K562 (cell line): Measurements from ENCODE around the gene TOR1B. TPM values are rescaled to one million over a fixed set of nuclear protein-coding genes. Genes with fewer than 3 reads are reported as not detected.

Source experiments
- ELK1 ChIP-seq: sonication (generic); formaldehyde crosslinking; IDR thresholded peaks from 2 replicates; pipeline ENCODE4 v1.8.1; 2022; ENCODE audit warnings: missing genetic modification reagents
- FOXA3 ChIP-seq, 2 experiments: fragments of 450-650 bp in 1 of 2; sonication (generic) in 1 of 2; formaldehyde crosslinking; IDR thresholded peaks in 1 of 2; conservative IDR thresholded peaks in 1 of 2; 2 replicates each; pipeline versions ENCODE4 v1.4.0 to v1.8.0; 2020 to 2022; ENCODE audit warnings: mild to moderate bottlenecking in 2 of 2, missing genetic modification reagents in 1 of 2
- ILF3 ChIP-seq: fragments of 450-650 bp; IDR thresholded peaks from 2 replicates; pipeline ENCODE4 v1.6.1; 2018; ENCODE audit warnings: antibody characterized with exemption, mild to moderate bottlenecking, moderate library complexity, borderline replicate concordance
- MIER1 ChIP-seq: fragments of 450-650 bp; IDR thresholded peaks from 2 replicates; pipeline ENCODE4 v1.6.1; 2016; ENCODE audit warnings: antibody characterized with exemption, mild to moderate bottlenecking, low read depth
- MLX ChIP-seq, 2 experiments: fragments of 450-650 bp in 1 of 2; sonication (generic) in 1 of 2; formaldehyde crosslinking; conservative IDR thresholded peaks; 2 replicates each; pipeline versions ENCODE4 v1.4.0 to v1.8.1; 2020 to 2022; ENCODE audit warnings: mild to moderate bottlenecking in 1 of 2, missing genetic modification reagents in 1 of 2
- NCOR1 ChIP-seq: fragments of 450-650 bp; IDR thresholded peaks from 2 replicates; pipeline ENCODE4 v1.6.1; 2016; ENCODE audit warnings: mild to moderate bottlenecking, moderate library complexity
- PYGO2 ChIP-seq: fragments of 450-650 bp; IDR thresholded peaks from 2 replicates; pipeline ENCODE4 v1.6.1; 2016; ENCODE audit warnings: mild to moderate bottlenecking, missing genetic modification characterization, moderate library complexity, missing compliant biosample characterization
- RBM14 ChIP-seq: fragments of 200-400 bp; formaldehyde crosslinking; IDR thresholded peaks from 2 replicates; pipeline ENCODE4 v1.6.1; 2018; ENCODE audit warnings: low read depth, mild to moderate bottlenecking, low read length, moderate library complexity, borderline replicate concordance; ENCODE audit not compliant: insufficient read depth
- RBM34 ChIP-seq: fragments of 200-400 bp; formaldehyde crosslinking; IDR thresholded peaks from 2 replicates; pipeline ENCODE4 v1.6.1; 2018; ENCODE audit warnings: low read length, borderline replicate concordance; ENCODE audit not compliant: insufficient read depth
- RCOR1 ChIP-seq, 2 experiments: IDR thresholded peaks; 2 replicates each; pipeline ENCODE4 v1.6.1; 2012; ENCODE audit warnings: low read depth in 2 of 2, low read length in 2 of 2, borderline replicate concordance in 1 of 2, improper control_type of control experiment in 1 of 2
- RUNX1 ChIP-seq: sonication (generic); IDR thresholded peaks from 2 replicates; pipeline ENCODE4 v1.6.1; 2016; ENCODE audit warnings: antibody characterized with exemption, low read depth
- SAP30 ChIP-seq: fragments of 200-600 bp; sonication (generic); IDR thresholded peaks from 2 replicates; pipeline ENCODE4 v1.6.1; 2012; ENCODE audit warnings: borderline replicate concordance, low read depth, mild to moderate bottlenecking, moderate library complexity, low read length, control low read depth, inconsistent platforms; ENCODE audit not compliant: insufficient read depth, poor library complexity, severe bottlenecking
- ZNF655 ChIP-seq: fragments of 250-450 bp; sonication (Bioruptor Pico); IDR thresholded peaks from 2 replicates; pipeline ENCODE4 v1.5.0; 2021
- ZNF668 ChIP-seq: fragments of 250-450 bp; sonication (Bioruptor Pico); IDR thresholded peaks from 2 replicates; pipeline ENCODE4 v1.8.0; 2022; ENCODE audit warnings: mild to moderate bottlenecking, inconsistent platforms
- ZSCAN32 ChIP-seq: fragments of 450-650 bp; formaldehyde crosslinking; IDR thresholded peaks from 2 replicates; pipeline ENCODE4 v1.4.0; 2020; ENCODE audit warnings: mild to moderate bottlenecking, moderate library complexity
- polyA plus RNA-seq, 8 experiments: library from polyadenylated mRNA; depleted of rRNA in 4 of 8; stranded (reverse) in 5 of 8; unstranded in 3 of 8; fragments of >200 nt; fragmentation: Nextera tagmentation in 2 of 8; fragmentation: Illumina TruSeq in 1 of 8; extraction: Ambion mirVana in 2 of 8; extraction: Trizol in 1 of 8; gene quantifications; 2 replicates each; pipeline versions ENCODE4 v1.2.1 to v1.2.3, GENCODE V29; 2011 to 2014; ENCODE audit warnings: inconsistent platforms in 1 of 8, missing spikeins in 1 of 8
- total RNA-seq, 7 experiments: library from RNA; depleted of rRNA in 6 of 7; stranded (reverse); fragments of >200 nt in 6 of 7; fragmentation: Illumina TruSeq in 2 of 7; extraction: Trizol in 2 of 7; gene quantifications; 2 replicates each; pipeline versions ENCODE4 v1.2.1 to v1.2.3, GENCODE V29; 2011 to 2021; ENCODE audit warnings: low replicate concordance in 1 of 7
- TF ChIP-seq, protein P1 (sequence below): fragments of 450-650 bp; IDR thresholded peaks from 2 replicates; pipeline ENCODE4 v1.6.1; 2018; ENCODE audit warnings: mild to moderate bottlenecking, low read depth; ENCODE audit not compliant: partially characterized antibody
- TF ChIP-seq, protein P2 (sequence below): fragments of 250-450 bp; sonication (Bioruptor Pico); IDR thresholded peaks from 2 replicates; pipeline ENCODE4 v1.4.0; 2020; ENCODE audit warnings: mild to moderate bottlenecking, moderate library complexity

TOR1B gene
- total and polyA plus RNA-seq, 9 of the 15 experiments (the other 6 are each of a cell fraction or from before 2014, with no cell fraction given): 4.2 to 36.5 (median 24.6) TPM

DNA sequence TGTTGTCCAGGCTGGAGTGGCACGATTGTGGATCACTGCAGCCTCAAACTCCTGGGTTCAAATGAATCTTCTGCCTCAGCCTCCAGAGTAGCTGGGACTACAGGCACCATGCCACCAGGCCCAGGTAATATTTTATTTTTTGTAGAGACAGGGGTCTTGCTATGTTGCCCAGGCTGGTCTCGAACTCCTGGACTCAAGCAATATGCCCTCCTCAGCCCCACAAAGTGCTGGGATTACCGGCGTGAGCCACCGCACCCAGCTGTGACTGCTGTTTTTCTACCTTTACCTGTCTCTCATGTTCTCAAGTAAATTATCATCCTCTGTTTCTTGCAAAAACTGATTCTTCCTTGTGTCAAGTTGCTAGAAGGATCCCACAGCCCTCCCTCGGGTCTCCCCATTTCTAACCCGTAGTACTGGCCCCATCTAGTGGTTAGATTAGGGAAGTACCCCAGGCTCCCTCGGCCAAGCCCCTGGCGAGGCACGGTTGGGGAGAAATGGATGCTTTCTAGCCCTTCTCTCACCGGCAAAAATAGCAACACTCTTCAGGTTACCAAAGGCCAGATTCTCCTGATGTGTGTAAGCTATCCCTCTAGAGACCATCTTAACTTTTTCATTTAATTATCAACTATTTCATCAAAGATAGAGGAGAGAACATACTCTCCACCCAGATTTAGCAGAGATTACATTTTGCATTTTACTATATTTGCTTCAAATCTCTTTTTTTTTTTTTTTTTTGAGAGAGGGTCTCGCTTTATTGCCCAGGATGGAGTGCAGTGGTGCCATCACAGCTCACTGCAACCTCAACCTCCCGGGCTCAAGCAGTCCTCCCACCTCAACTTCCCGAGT is 19.2 kb upstream of the TOR1B start (continued):
- TF ChIP-seq PYGO2 (no peak), RCOR1 (IDR thresholded peaks at IDR 0.05; ENCODE audit: borderline replicate concordance in 1 of 2, low read depth in 2 of 2, low read length in 2 of 2) (peak in 1 of 2 experiments; percentile 55; a peak in 1 of 4 replicates), RBM34 (no peak), ELK1 (CRISPR knock-in tag) (no peak), RBM14 (no peak), ZNF668 (CRISPR knock-in tag) (no peak), MIER1 (no peak), ZNF655 (no peak), ZSCAN32 (CRISPR knock-in tag) (no peak), MLX (CRISPR knock-in tag; conservative IDR thresholded peaks at IDR 0.05) (no peak), RUNX1 (no peak), SAP30 (no peak), ILF3 (no peak), FOXA3 (CRISPR knock-in tag; conservative IDR thresholded peaks at IDR 0.05 in 1 of 2, IDR thresholded peaks at IDR 0.05 in 1 of 2) (no peak), NCOR1 (no peak)
- TF ChIP-seq, protein P1, sequence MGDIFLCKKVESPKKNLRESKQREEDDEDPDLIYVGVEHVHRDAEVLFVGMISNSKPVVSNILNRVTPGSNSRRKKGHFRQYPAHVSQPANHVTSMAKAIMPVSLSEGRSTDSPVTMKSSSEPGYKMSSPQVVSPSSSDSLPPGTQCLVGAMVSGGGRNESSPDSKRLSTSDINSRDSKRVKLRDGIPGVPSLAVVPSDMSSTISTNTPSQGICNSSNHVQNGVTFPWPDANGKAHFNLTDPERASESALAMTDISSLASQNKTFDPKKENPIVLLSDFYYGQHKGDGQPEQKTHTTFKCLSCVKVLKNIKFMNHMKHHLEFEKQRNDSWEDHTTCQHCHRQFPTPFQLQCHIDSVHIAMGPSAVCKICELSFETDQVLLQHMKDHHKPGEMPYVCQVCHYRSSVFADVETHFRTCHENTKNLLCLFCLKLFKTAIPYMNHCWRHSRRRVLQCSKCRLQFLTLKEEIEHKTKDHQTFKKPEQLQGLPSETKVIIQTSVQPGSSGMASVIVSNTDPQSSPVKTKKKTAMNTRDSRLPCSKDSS: no peak
- TF ChIP-seq, protein P2, sequence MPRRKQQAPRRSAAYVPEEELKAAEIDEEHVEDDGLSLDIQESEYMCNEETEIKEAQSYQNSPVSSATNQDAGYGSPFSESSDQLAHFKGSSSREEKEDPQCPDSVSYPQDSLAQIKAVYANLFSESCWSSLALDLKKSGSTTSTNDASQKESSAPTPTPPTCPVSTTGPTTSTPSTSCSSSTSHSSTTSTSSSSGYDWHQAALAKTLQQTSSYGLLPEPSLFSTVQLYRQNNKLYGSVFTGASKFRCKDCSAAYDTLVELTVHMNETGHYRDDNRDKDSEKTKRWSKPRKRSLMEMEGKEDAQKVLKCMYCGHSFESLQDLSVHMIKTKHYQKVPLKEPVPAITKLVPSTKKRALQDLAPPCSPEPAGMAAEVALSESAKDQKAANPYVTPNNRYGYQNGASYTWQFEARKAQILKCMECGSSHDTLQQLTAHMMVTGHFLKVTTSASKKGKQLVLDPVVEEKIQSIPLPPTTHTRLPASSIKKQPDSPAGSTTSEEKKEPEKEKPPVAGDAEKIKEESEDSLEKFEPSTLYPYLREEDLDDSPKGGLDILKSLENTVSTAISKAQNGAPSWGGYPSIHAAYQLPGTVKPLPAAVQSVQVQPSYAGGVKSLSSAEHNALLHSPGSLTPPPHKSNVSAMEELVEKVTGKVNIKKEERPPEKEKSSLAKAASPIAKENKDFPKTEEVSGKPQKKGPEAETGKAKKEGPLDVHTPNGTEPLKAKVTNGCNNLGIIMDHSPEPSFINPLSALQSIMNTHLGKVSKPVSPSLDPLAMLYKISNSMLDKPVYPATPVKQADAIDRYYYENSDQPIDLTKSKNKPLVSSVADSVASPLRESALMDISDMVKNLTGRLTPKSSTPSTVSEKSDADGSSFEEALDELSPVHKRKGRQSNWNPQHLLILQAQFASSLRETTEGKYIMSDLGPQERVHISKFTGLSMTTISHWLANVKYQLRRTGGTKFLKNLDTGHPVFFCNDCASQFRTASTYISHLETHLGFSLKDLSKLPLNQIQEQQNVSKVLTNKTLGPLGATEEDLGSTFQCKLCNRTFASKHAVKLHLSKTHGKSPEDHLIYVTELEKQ (CRISPR knock-in tag): no peak
